ENCODE results near the gene VKORC1L1. TPM values are rescaled to one million over a fixed set of nuclear protein-coding genes. Genes with fewer than 3 reads are reported as not detected.
"Not testable (repeated sequence)": the region's sequence is repeated elsewhere in the genome, so short reads cannot be mapped to it uniquely, and the experiment has no call there.

VKORC1L1 gene
- polyA plus RNA-seq, 1 experiment = 11.7 TPM

GRCh38 chr7:65873582-65874193 lies 814 bp downstream of the VKORC1L1 start:
- CTCF ChIA-PET; POLR2A ChIA-PET; DNase-seq (ENCODE audit: low read depth): not testable (repeated sequence)

GRCh38 chr7:65875715-65876114 lies 2.8 kb downstream of the VKORC1L1 start:
- CTCF ChIA-PET; H3K36me3 ChIP-seq (ENCODE audit: control insufficient read depth, insufficient read depth, low read length); H3K27me3 ChIP-seq (ENCODE audit: control insufficient read depth, insufficient read depth, low read length); H3K4me3 ChIP-seq (ENCODE audit: low read depth, low read length); DNase-seq (ENCODE audit: low read depth); POLR2A ChIA-PET: not testable (repeated sequence)

More at GRCh38 chr7:65873582-65874193, 814 bp downstream of the VKORC1L1 start:
- not testable (repeated sequence) for H3K36me3 ChIP-seq (ENCODE audit: control insufficient read depth, insufficient read depth, low read length); H3K27me3 ChIP-seq (ENCODE audit: control insufficient read depth, insufficient read depth, low read length)
- H3K4me3 ChIP-seq (ENCODE audit: low read depth, low read length) = peak overlapping the region; percentile 76

- H3K36me3 ChIP-seq (ENCODE audit: control insufficient read depth, insufficient read depth, low read length); H3K27me3 ChIP-seq (ENCODE audit: control insufficient read depth, insufficient read depth, low read length); POLR2A ChIA-PET; H3K4me3 ChIP-seq (ENCODE audit: low read depth, low read length); DNase-seq (ENCODE audit: low read depth): not testable (repeated sequence)
- CTCF ChIA-PET = interaction anchor here (0.6 kb wide), 1 partner anchor 34 kb away, joined by 3 read pairs; no protein-coding TSS in a partner anchor
These were observed 6.6 kb downstream of the VKORC1L1 start for GRCh38 chr7:65879292-65880153.

- POLR2A ChIA-PET; H3K36me3 ChIP-seq (ENCODE audit: control insufficient read depth, insufficient read depth, low read length); DNase-seq (ENCODE audit: low read depth); H3K27me3 ChIP-seq (ENCODE audit: control insufficient read depth, insufficient read depth, low read length); H3K4me3 ChIP-seq (ENCODE audit: low read depth, low read length): not testable (repeated sequence)
- CTCF ChIA-PET = interaction anchor here (0.6 kb wide), 1 partner anchor 33 kb away, joined by 3 read pairs; no protein-coding TSS in a partner anchor
These were observed 7.4 kb downstream of the VKORC1L1 start for GRCh38 chr7:65880242-65880641.

- H3K36me3 ChIP-seq (ENCODE audit: control insufficient read depth, insufficient read depth, low read length); H3K27me3 ChIP-seq (ENCODE audit: control insufficient read depth, insufficient read depth, low read length); H3K4me3 ChIP-seq (ENCODE audit: low read depth, low read length); POLR2A ChIA-PET; CTCF ChIA-PET; DNase-seq (ENCODE audit: low read depth): not testable (repeated sequence)
These were observed 12.1 kb downstream of the VKORC1L1 start for GRCh38 chr7:65884983-65885382.

GRCh38 chr7:65885533-65885932 lies 12.7 kb downstream of the VKORC1L1 start:
- CTCF ChIA-PET; POLR2A ChIA-PET; DNase-seq (ENCODE audit: low read depth); H3K36me3 ChIP-seq (ENCODE audit: control insufficient read depth, insufficient read depth, low read length); H3K4me3 ChIP-seq (ENCODE audit: low read depth, low read length); H3K27me3 ChIP-seq (ENCODE audit: control insufficient read depth, insufficient read depth, low read length): not testable (repeated sequence)

- POLR2A ChIA-PET; CTCF ChIA-PET; H3K27me3 ChIP-seq (ENCODE audit: control insufficient read depth, insufficient read depth, low read length); DNase-seq (ENCODE audit: low read depth); H3K4me3 ChIP-seq (ENCODE audit: low read depth, low read length); H3K36me3 ChIP-seq (ENCODE audit: control insufficient read depth, insufficient read depth, low read length): not testable (repeated sequence)
These were observed 15.7 kb downstream of the VKORC1L1 start for GRCh38 chr7:65888434-65889156.

- POLR2A ChIA-PET; H3K4me3 ChIP-seq (ENCODE audit: low read depth, low read length); H3K27me3 ChIP-seq (ENCODE audit: control insufficient read depth, insufficient read depth, low read length); CTCF ChIA-PET; H3K36me3 ChIP-seq (ENCODE audit: control insufficient read depth, insufficient read depth, low read length); DNase-seq (ENCODE audit: low read depth): not testable (repeated sequence)
These were observed 16.8 kb downstream of the VKORC1L1 start for GRCh38 chr7:65889722-65890121.

- H3K4me3 ChIP-seq (ENCODE audit: low read depth, low read length) = no peak overlapping the region
- ChIA-PET POLR2A (no interaction called here), CTCF (no interaction called here)
- no peaks in the 10 kb centered on the region for H3K36me3 ChIP-seq (ENCODE audit: control insufficient read depth, insufficient read depth, low read length)
- TF ChIP-seq CTCF (IDR thresholded peaks at IDR 0.05; ENCODE audit: insufficient read depth, low read depth, low read length) = no peak
- DNase-seq (ENCODE audit: low read depth) = no peak
- H3K27me3 ChIP-seq (ENCODE audit: control insufficient read depth, insufficient read depth, low read length) = no peaks in the 10 kb centered on the region
These were observed 19.3 kb downstream of the VKORC1L1 start for GRCh38 chr7:65892161-65892560.

Data from BJ (cell line).